Measurements from ENCODE around the gene KBTBD13. TPM values are rescaled to one million over a fixed set of nuclear protein-coding genes. Genes with fewer than 3 reads are reported as not detected.

The KBTBD13 gene
- total RNA-seq, 3 donors from 2014 or later = 0.09 TPM; not detected in 2

- Histone ChIP-seq H3K4me1 (ENCODE audit: low read depth) (peaks cover 18% of the 10 kb centered on the region), H3K4me3 (no peak overlapping the region), H3K36me3 (ENCODE audit: low read depth) (no peaks in the 10 kb centered on the region), H3K9me3 (no peaks in the 10 kb centered on the region)
- no peak for TF ChIP-seq CTCF (IDR thresholded peaks at IDR 0.05)
- intact Hi-C loops (cut with DNase I, micrococcal nuclease) = no loop called here
- ATAC-seq (no peak), DNase-seq (no peak)
Measured at GRCh38 chr15:65057549-65057940, 19.0 kb upstream of the KBTBD13 start.

GRCh38 chr15:65058394-65059368 lies 17.9 kb upstream of the KBTBD13 start:
- intact Hi-C loops (cut with DNase I, micrococcal nuclease) = no loop called here
- peaks cover 17% of the 10 kb centered on the region for H3K4me1 ChIP-seq (ENCODE audit: low read depth)

GRCh38 chr15:65059369-65059750 lies 17.2 kb upstream of the KBTBD13 start:
- no peak for DNase-seq
- peaks cover 11% of the 10 kb centered on the region for H3K4me1 ChIP-seq (ENCODE audit: low read depth)
- H3K4me3 ChIP-seq = no peak overlapping the region
- H3K9me3 ChIP-seq = no peaks in the 10 kb centered on the region
- no peak for ATAC-seq
- no peak for TF ChIP-seq CTCF (IDR thresholded peaks at IDR 0.05)
- intact Hi-C loops (cut with DNase I, micrococcal nuclease) = no loop called here
- H3K36me3 ChIP-seq (ENCODE audit: low read depth) = no peaks in the 10 kb centered on the region

More at GRCh38 chr15:65058394-65059368, 17.9 kb upstream of the KBTBD13 start:
- no peak for ATAC-seq
- Histone ChIP-seq H3K4me3 (no peak overlapping the region), H3K9me3 (no peaks in the 10 kb centered on the region), H3K36me3 (ENCODE audit: low read depth) (no peaks in the 10 kb centered on the region)
- no peak for TF ChIP-seq CTCF (IDR thresholded peaks at IDR 0.05)
- no peak for DNase-seq

- Histone ChIP-seq H3K4me1 (ENCODE audit: low read depth) (peaks cover 5% of the 10 kb centered on the region), H3K4me3 (no peak overlapping the region), H3K9me3 (no peaks in the 10 kb centered on the region), H3K36me3 (ENCODE audit: low read depth) (no peaks in the 10 kb centered on the region)
- TF ChIP-seq CTCF (IDR thresholded peaks at IDR 0.05) = no peak
- ATAC-seq (no peak), DNase-seq (no peak)
- intact Hi-C loops (cut with DNase I, micrococcal nuclease) = no loop called here
Measured at GRCh38 chr15:65059931-65060596, 16.5 kb upstream of the KBTBD13 start.

- ATAC-seq = no peak
Measured at GRCh38 chr15:65060641-65061397, 15.7 kb upstream of the KBTBD13 start.

More at GRCh38 chr15:65060641-65061397, 15.7 kb upstream of the KBTBD13 start:
- Histone ChIP-seq H3K9me3 (no peaks in the 10 kb centered on the region), H3K4me1 (ENCODE audit: low read depth) (no peaks in the 10 kb centered on the region), H3K36me3 (ENCODE audit: low read depth) (no peaks in the 10 kb centered on the region), H3K4me3 (no peak overlapping the region)
- no peak for TF ChIP-seq CTCF (IDR thresholded peaks at IDR 0.05)
- intact Hi-C loops (cut with DNase I, micrococcal nuclease) = no loop called here
- DNase-seq = no peak
